Measurements from ENCODE around the gene SMKR1. TPM values are rescaled to one million over a fixed set of nuclear protein-coding genes. Genes with fewer than 3 reads are reported as not detected.

The SMKR1 gene
- total RNA-seq, 2 donors from 2014 or later = 0.55 to 0.97 TPM

DNA sequence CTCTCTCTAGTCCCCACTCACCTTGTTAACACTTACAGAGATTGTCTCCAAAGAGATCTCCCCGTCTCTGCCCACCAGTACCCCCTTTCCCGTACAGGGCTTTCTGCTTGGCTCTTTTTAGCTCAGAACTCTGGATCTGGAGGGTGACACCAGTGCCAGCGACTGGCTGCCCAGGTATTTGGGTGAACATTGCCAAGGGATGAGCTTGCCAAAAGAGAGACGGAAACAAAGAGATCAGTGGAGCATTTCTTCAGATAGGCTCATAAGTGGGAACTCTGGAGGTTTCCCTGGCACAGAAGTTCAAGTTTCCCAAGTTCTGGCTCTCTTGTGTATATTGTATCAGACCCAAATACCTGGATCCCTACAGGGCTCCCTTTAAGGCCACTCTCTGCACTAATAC is 38.1 kb upstream of the SMKR1 start:
- no peak overlapping the region for H3K4me3 ChIP-seq (ENCODE audit: low read length)
- H3K4me1 ChIP-seq (ENCODE audit: control insufficient read depth, insufficient read depth, low read length) = no peaks in the 10 kb centered on the region
- H3K9me3 Mint-ChIP-seq = no peaks in the 10 kb centered on the region
- H3K27ac Mint-ChIP-seq = no peak overlapping the region
- no peak overlapping the region for H3K9ac ChIP-seq (ENCODE audit: extremely low read depth, low read length, poor library complexity, severe bottlenecking)
- no peak for DNase-seq
- H3K9me3 ChIP-seq (ENCODE audit: control insufficient read depth, low read length) = no peaks in the 10 kb centered on the region
- H3K27ac ChIP-seq (ENCODE audit: low read depth, low read length) = no peak overlapping the region
- no peaks in the 10 kb centered on the region for H3K27me3 ChIP-seq (ENCODE audit: control insufficient read depth, insufficient read depth, low read length, poor library complexity, severe bottlenecking)
- H3K27me3 Mint-ChIP-seq (ENCODE audit: insufficient read depth) = no peaks in the 10 kb centered on the region
- no peak overlapping the region for H3K4me3 Mint-ChIP-seq
- peaks cover 45% of the 10 kb centered on the region for H3K36me3 ChIP-seq (ENCODE audit: control insufficient read depth, insufficient read depth, low read length)
- H3K4me1 Mint-ChIP-seq = peaks cover 5% of the 10 kb centered on the region
- TF ChIP-seq, protein P1, sequence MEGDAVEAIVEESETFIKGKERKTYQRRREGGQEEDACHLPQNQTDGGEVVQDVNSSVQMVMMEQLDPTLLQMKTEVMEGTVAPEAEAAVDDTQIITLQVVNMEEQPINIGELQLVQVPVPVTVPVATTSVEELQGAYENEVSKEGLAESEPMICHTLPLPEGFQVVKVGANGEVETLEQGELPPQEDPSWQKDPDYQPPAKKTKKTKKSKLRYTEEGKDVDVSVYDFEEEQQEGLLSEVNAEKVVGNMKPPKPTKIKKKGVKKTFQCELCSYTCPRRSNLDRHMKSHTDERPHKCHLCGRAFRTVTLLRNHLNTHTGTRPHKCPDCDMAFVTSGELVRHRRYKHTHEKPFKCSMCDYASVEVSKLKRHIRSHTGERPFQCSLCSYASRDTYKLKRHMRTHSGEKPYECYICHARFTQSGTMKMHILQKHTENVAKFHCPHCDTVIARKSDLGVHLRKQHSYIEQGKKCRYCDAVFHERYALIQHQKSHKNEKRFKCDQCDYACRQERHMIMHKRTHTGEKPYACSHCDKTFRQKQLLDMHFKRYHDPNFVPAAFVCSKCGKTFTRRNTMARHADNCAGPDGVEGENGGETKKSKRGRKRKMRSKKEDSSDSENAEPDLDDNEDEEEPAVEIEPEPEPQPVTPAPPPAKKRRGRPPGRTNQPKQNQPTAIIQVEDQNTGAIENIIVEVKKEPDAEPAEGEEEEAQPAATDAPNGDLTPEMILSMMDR (conservative IDR thresholded peaks at IDR 0.05) = no peak
- H3K36me3 Mint-ChIP-seq (ENCODE audit: low read depth) = peaks cover 39% of the 10 kb centered on the region
- 94 to 100% methylated on average over 2 to 4 of the region's 4 CpGs for WGBS, 2 experiments (ENCODE audit: insufficient coverage in 1 of 2, insufficient read length in 1 of 2)

DNA sequence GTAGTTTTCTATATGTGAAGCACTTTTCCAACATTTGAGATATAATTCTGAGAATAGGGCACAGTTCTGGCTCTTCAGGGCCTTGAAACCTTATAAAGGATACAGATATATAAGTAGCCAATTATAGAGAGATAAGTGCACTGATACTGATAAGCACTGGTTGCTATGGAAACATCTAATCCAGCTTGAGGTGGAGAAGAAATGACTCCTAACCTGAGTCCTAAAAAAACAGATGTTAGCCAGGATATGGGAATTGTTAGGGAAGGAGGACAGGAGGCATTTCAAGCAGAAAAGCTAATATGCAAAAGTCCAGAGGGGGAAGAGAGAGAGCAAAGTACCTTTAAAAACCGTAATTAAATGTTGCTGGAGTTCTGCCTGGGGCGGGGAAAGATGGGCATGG is 37.3 kb upstream of the SMKR1 start:
- peaks cover 40% of the 10 kb centered on the region for H3K36me3 ChIP-seq (ENCODE audit: control insufficient read depth, insufficient read depth, low read length)
- Mint-ChIP-seq H3K4me3 (no peak overlapping the region), H3K27me3 (ENCODE audit: insufficient read depth) (no peaks in the 10 kb centered on the region), H3K4me1 (peaks cover 12% of the 10 kb centered on the region), H3K9me3 (no peaks in the 10 kb centered on the region), H3K36me3 (ENCODE audit: low read depth) (peaks cover 39% of the 10 kb centered on the region), H3K27ac (no peak overlapping the region)
- H3K4me1 ChIP-seq (ENCODE audit: control insufficient read depth, insufficient read depth, low read length) = no peaks in the 10 kb centered on the region
- no peak overlapping the region for H3K9ac ChIP-seq (ENCODE audit: extremely low read depth, low read length, poor library complexity, severe bottlenecking)
- H3K27ac ChIP-seq (ENCODE audit: low read depth, low read length) = no peak overlapping the region
- DNase-seq = no peak
- TF ChIP-seq, protein P1 (conservative IDR thresholded peaks at IDR 0.05) = no peak
- 88% methylated on average over 2 of the region's 2 CpGs; no CpG with 5 or more reads in 1 of the 2 experiments for WGBS, 2 experiments (ENCODE audit: insufficient coverage in 1 of 2, insufficient read length in 1 of 2)
- H3K4me3 ChIP-seq (ENCODE audit: low read length) = no peak overlapping the region
- no peaks in the 10 kb centered on the region for H3K9me3 ChIP-seq (ENCODE audit: control insufficient read depth, low read length)
- H3K27me3 ChIP-seq (ENCODE audit: control insufficient read depth, insufficient read depth, low read length, poor library complexity, severe bottlenecking) = no peaks in the 10 kb centered on the region

DNA sequence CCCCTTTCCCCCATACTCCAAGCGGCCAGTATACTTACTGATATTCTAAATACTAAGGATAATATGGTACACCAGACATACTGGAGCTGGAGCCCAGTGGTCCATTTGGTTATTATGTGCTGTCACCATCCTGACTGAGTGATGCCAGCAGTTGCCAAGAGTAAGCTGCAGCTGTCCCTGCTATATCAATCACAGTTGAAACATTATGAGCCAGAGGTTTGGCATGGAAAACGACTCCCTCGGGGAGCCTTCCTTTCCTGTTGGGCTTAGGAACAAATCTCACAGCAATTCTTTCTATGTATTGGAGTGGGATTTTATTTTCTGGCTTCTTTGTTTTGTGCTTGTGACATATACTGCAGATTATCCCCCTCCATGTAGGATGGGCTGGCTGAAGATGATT is 35.5 kb upstream of the SMKR1 start:
- 93% methylated on average over 3 of the region's 3 CpGs; no CpG with 5 or more reads in 1 of the 2 experiments for WGBS, 2 experiments (ENCODE audit: insufficient coverage in 1 of 2, insufficient read length in 1 of 2)
- H3K4me1 Mint-ChIP-seq = peaks cover 14% of the 10 kb centered on the region
- H3K36me3 Mint-ChIP-seq (ENCODE audit: low read depth) = peaks cover 39% of the 10 kb centered on the region

More for the DNA sequence above, 35.5 kb upstream of the SMKR1 start:
- TF ChIP-seq, protein P1 (conservative IDR thresholded peaks at IDR 0.05) = no peak
- no peak for DNase-seq
- Histone ChIP-seq H3K4me3 (ENCODE audit: low read length) (no peak overlapping the region), H3K9ac (ENCODE audit: extremely low read depth, low read length, poor library complexity, severe bottlenecking) (no peak overlapping the region), H3K4me1 (ENCODE audit: control insufficient read depth, insufficient read depth, low read length) (no peaks in the 10 kb centered on the region), H3K9me3 (ENCODE audit: control insufficient read depth, low read length) (no peaks in the 10 kb centered on the region), H3K27me3 (ENCODE audit: control insufficient read depth, insufficient read depth, low read length, poor library complexity, severe bottlenecking) (no peaks in the 10 kb centered on the region), H3K27ac (ENCODE audit: low read depth, low read length) (no peak overlapping the region), H3K36me3 (ENCODE audit: control insufficient read depth, insufficient read depth, low read length) (peaks cover 26% of the 10 kb centered on the region)
- no peak overlapping the region for H3K4me3 Mint-ChIP-seq
- no peak overlapping the region for H3K27ac Mint-ChIP-seq
- no peaks in the 10 kb centered on the region for H3K9me3 Mint-ChIP-seq
- H3K27me3 Mint-ChIP-seq (ENCODE audit: insufficient read depth) = no peaks in the 10 kb centered on the region

Measured in endodermal cell (in vitro differentiated cells).